Measurements from ENCODE around the gene ZNF304.

Gene ZNF304

GRCh38 chr19:57350877-57351805 is at the start of gene ZNF304:
Gene ZNF304, plus strand, starts transcription at chr19:57351271. Its CDS starts 394 bp downstream, at chr19:57351665.
- DNase-seq (ENCODE audit: low read depth) = peak; percentile 83

GRCh38 chr19:57302020-57302465 is 49.0 kb upstream of the ZNF304 start:
- peak; percentile 82 for DNase-seq (ENCODE audit: low read depth)

- no peak for DNase-seq (ENCODE audit: low read depth)
These were observed 48.2 kb upstream of the ZNF304 start for GRCh38 chr19:57302727-57303401.

- no peak for DNase-seq (ENCODE audit: low read depth)
These were observed 46.0 kb upstream of the ZNF304 start for GRCh38 chr19:57305056-57305455.

- DNase-seq (ENCODE audit: low read depth) = no peak
These were observed 42.6 kb upstream of the ZNF304 start for GRCh38 chr19:57308514-57308913.

- DNase-seq (ENCODE audit: low read depth) = no peak
These were observed 40.3 kb upstream of the ZNF304 start for GRCh38 chr19:57310792-57311191.

- DNase-seq (ENCODE audit: low read depth) = no peak
These were observed 36.9 kb upstream of the ZNF304 start for GRCh38 chr19:57314146-57314545.

- no peak for DNase-seq (ENCODE audit: low read depth)
These were observed 33.6 kb upstream of the ZNF304 start for GRCh38 chr19:57317503-57317902.

GRCh38 chr19:57319869-57320179 is 31.2 kb upstream of the ZNF304 start:
- no peak for DNase-seq (ENCODE audit: low read depth)

- DNase-seq (ENCODE audit: low read depth) = peak; percentile 78
These were observed 30.6 kb upstream of the ZNF304 start, which contains the start of gene ZNF543 for GRCh38 chr19:57320180-57321084. Gene ZNF543, plus strand, starts transcription at chr19:57320472. Its CDS starts 382 bp downstream, at chr19:57320854.

GRCh38 chr19:57321116-57321515 is 30.0 kb upstream of the ZNF304 start:
- no peak for DNase-seq (ENCODE audit: low read depth)

- no peak for DNase-seq (ENCODE audit: low read depth)
These were observed 29.3 kb upstream of the ZNF304 start for GRCh38 chr19:57321751-57322150.

GRCh38 chr19:57324992-57325391 is 26.1 kb upstream of the ZNF304 start:
- no peak for DNase-seq (ENCODE audit: low read depth)

GRCh38 chr19:57327993-57328392 is 23.1 kb upstream of the ZNF304 start:
- no peak for DNase-seq (ENCODE audit: low read depth)

GRCh38 chr19:57334191-57334590 is 16.9 kb upstream of the ZNF304 start:
- no peak for DNase-seq (ENCODE audit: low read depth)

- DNase-seq (ENCODE audit: low read depth) = no peak
These were observed 12.2 kb upstream of the ZNF304 start for GRCh38 chr19:57338877-57339276.

GRCh38 chr19:57342582-57342981 is 8.5 kb upstream of the ZNF304 start:
- DNase-seq (ENCODE audit: low read depth) = no peak

- no peak for DNase-seq (ENCODE audit: low read depth)
These were observed 2.9 kb upstream of the ZNF304 start for GRCh38 chr19:57348136-57348535.

- no peak for DNase-seq (ENCODE audit: low read depth)
These were observed 796 bp downstream of the ZNF304 start for GRCh38 chr19:57351867-57352266.

- no peak for DNase-seq (ENCODE audit: low read depth)
These were observed 4.8 kb downstream of the ZNF304 start for GRCh38 chr19:57355916-57356315.

- DNase-seq (ENCODE audit: low read depth) = no peak
These were observed 6.3 kb downstream of the ZNF304 start for GRCh38 chr19:57357406-57357805.

GRCh38 chr19:57359300-57359699 is 8.2 kb downstream of the ZNF304 start:
- no peak for DNase-seq (ENCODE audit: low read depth)
